ENCODE results near the gene SLC35A4.

Gene SLC35A4

DNA sequence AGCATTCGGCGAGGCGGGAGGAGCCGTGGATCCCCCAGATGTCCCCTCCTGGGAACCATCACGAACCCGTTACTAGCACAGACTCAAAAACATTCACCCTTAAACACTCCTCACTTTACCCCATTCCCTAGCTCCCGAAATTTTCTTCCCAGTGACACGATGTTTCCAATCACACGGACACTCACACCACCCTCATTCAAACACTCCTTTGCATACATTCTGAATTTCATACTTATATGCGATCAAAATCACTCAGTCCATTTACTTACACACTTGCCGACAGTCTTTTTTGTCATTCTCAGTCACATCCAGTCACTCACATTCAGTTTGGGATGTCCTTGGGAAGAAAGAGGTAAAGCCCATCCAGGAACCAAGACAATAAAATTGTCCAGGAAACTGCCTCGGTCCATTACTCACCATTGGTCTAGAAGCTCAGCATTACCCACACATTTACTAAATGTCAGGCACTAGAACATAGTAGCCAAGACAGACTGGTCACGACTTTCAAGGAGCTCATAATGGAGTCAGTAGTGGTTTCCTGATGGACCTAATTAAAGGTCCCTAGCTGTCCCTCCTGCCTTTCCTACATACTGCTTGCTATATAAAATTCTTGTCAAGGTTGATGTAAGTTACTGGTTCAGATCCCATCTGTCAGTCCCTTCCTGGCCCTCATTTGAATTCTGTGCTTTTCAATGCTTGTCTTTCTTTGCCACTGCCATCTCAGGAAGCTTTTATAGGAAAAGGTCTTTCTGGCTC lies 574 bp downstream of the SLC35A4 start:
- H3K4ac ChIP-seq (ENCODE audit: low read depth in 1 of 2, low read length in 2 of 2): peak overlapping the region; percentile 29 to 93
- H3K4me1 ChIP-seq (ENCODE audit: control insufficient read depth, insufficient read depth, low read depth, low read length): peaks cover 29% of the 10 kb centered on the region
- peak overlapping the region; percentile 23 for H4K91ac ChIP-seq (ENCODE audit: low read length)
- H2AK5ac ChIP-seq (ENCODE audit: low read length, severe bottlenecking): peak overlapping the region; percentile 33
- peak overlapping the region; percentile 66 for H4K8ac ChIP-seq (ENCODE audit: low read length)
- H2BK12ac ChIP-seq (ENCODE audit: low read length in 2 of 2): no peak overlapping the region
- H2AFZ ChIP-seq (ENCODE audit: low read depth, low read length): peak overlapping the region; percentile 46
- H3K14ac ChIP-seq (ENCODE audit: low read length in 2 of 2): peak overlapping the region in 1 of 2 experiments; percentile 79
- peak overlapping the region; percentile 69 for H3K4me2 ChIP-seq (ENCODE audit: low read length, poor library complexity, severe bottlenecking)
- peak; percentile 62 for DNase-seq
- H2BK15ac ChIP-seq (ENCODE audit: low read depth, poor library complexity, severe bottlenecking): no peak overlapping the region
- peak overlapping the region; percentile 95 for H3K9ac ChIP-seq (ENCODE audit: low read length)
- peak overlapping the region; percentile 11 for H2BK120ac ChIP-seq (ENCODE audit: low read depth, low read length)
- peak overlapping the region; percentile 77 for H3K27ac ChIP-seq (ENCODE audit: low read length, poor library complexity, severe bottlenecking)
- peak overlapping the region; percentile 68 to 88 for H3K18ac ChIP-seq (ENCODE audit: low read depth in 1 of 2, low read length in 2 of 2)
- no peak overlapping the region for H3K23ac ChIP-seq (ENCODE audit: low read length in 2 of 2)
- 13% methylated on average over 13 of the region's 13 CpGs for WGBS
- peak overlapping the region; percentile 78 to 89 for H3K4me3 ChIP-seq (ENCODE audit: insufficient read depth in 1 of 2, low read depth in 1 of 2, low read length in 2 of 2)
- H3K27me3 ChIP-seq (ENCODE audit: control insufficient read depth in 1 of 2, insufficient read depth in 1 of 2, low read length in 2 of 2): no peaks in the 10 kb centered on the region
- H3K79me1 ChIP-seq (replicated peaks; ENCODE audit: low read length, poor library complexity, severe bottlenecking): peaks cover 53% of the 10 kb centered on the region
- H2BK5ac ChIP-seq (ENCODE audit: low read depth, low read length, poor library complexity, severe bottlenecking): no peak overlapping the region
- H3K36me3 ChIP-seq (ENCODE audit: control insufficient read depth in 1 of 2, insufficient read depth in 2 of 2, low read depth in 1 of 2, low read length in 2 of 2): peaks cover 50 to 56% of the 10 kb centered on the region in 2 experiments
- no peaks in the 10 kb centered on the region for H3K9me3 ChIP-seq (ENCODE audit: control insufficient read depth, low read length)

GRCh38 chr5:140565780-140566095 lies 1.1 kb downstream of the SLC35A4 start:
- H3K14ac ChIP-seq (ENCODE audit: low read length in 2 of 2): no peak overlapping the region
- 86% methylated on average over 4 of the region's 4 CpGs for WGBS

DNA sequence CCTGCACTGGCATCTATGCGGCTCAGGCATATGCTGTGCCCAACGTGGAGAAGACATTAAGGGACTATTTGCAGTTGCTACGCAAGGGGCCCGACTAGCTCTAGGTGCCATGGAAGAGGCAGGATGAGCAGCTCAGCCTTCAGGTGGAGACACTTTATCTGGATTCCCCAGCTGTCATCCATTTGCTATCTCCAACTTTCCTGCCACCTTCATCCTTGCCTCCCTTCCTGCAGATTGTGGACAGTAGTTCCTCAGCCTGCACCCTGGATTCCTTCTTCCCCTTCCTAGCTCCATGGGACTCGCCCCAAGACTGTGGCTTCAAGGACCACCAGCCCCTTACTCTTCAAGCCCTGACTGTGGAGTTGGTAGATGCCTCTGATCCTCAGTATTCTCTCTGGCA lies 2.0 kb downstream of the SLC35A4 start:
- Histone ChIP-seq H3K4me3 (ENCODE audit: insufficient read depth in 1 of 2, low read depth in 1 of 2, low read length in 2 of 2) (no peak overlapping the region), H3K9ac (ENCODE audit: low read length) (peak overlapping the region; percentile 95), H2BK12ac (ENCODE audit: low read length in 2 of 2) (no peak overlapping the region), H4K91ac (ENCODE audit: low read length) (no peak overlapping the region), H3K18ac (ENCODE audit: low read depth in 1 of 2, low read length in 2 of 2) (no peak overlapping the region), H3K36me3 (ENCODE audit: control insufficient read depth in 1 of 2, insufficient read depth in 2 of 2, low read depth in 1 of 2, low read length in 2 of 2) (peaks cover 40 to 50% of the 10 kb centered on the region in 2 experiments), H3K4me2 (ENCODE audit: low read length, poor library complexity, severe bottlenecking) (no peak overlapping the region), H2AK5ac (ENCODE audit: low read length, severe bottlenecking) (no peak overlapping the region), H3K4ac (ENCODE audit: low read depth in 1 of 2, low read length in 2 of 2) (no peak overlapping the region), H3K9me3 (ENCODE audit: control insufficient read depth, low read length) (no peaks in the 10 kb centered on the region), H3K4me1 (ENCODE audit: control insufficient read depth, insufficient read depth, low read depth, low read length) (peaks cover 26% of the 10 kb centered on the region), H3K23ac (ENCODE audit: low read length in 2 of 2) (no peak overlapping the region), H3K79me1 (replicated peaks; ENCODE audit: low read length, poor library complexity, severe bottlenecking) (peaks cover 49% of the 10 kb centered on the region), H2BK120ac (ENCODE audit: low read depth, low read length) (no peak overlapping the region), H2BK5ac (ENCODE audit: low read depth, low read length, poor library complexity, severe bottlenecking) (no peak overlapping the region), H3K27ac (ENCODE audit: low read length, poor library complexity, severe bottlenecking) (no peak overlapping the region), H4K8ac (ENCODE audit: low read length) (no peak overlapping the region), H3K14ac (ENCODE audit: low read length in 2 of 2) (no peak overlapping the region), H2BK15ac (ENCODE audit: low read depth, poor library complexity, severe bottlenecking) (no peak overlapping the region), H2AFZ (ENCODE audit: low read depth, low read length) (no peak overlapping the region), H3K27me3 (ENCODE audit: control insufficient read depth in 1 of 2, insufficient read depth in 1 of 2, low read length in 2 of 2) (no peaks in the 10 kb centered on the region)
- DNase-seq: no peak
- 96% methylated on average over 5 of the region's 5 CpGs for WGBS

More at GRCh38 chr5:140565780-140566095, 1.1 kb downstream of the SLC35A4 start:
- H4K8ac ChIP-seq (ENCODE audit: low read length): no peak overlapping the region
- no peak overlapping the region for H2BK12ac ChIP-seq (ENCODE audit: low read length in 2 of 2)
- H3K27ac ChIP-seq (ENCODE audit: low read length, poor library complexity, severe bottlenecking): no peak overlapping the region
- peak overlapping the region; percentile 69 for H3K4me2 ChIP-seq (ENCODE audit: low read length, poor library complexity, severe bottlenecking)
- H3K79me1 ChIP-seq (replicated peaks; ENCODE audit: low read length, poor library complexity, severe bottlenecking): peaks cover 51% of the 10 kb centered on the region
- no peak overlapping the region for H4K91ac ChIP-seq (ENCODE audit: low read length)
- H3K36me3 ChIP-seq (ENCODE audit: control insufficient read depth in 1 of 2, insufficient read depth in 2 of 2, low read depth in 1 of 2, low read length in 2 of 2): peaks cover 49 to 56% of the 10 kb centered on the region in 2 experiments
- H3K4me1 ChIP-seq (ENCODE audit: control insufficient read depth, insufficient read depth, low read depth, low read length): peaks cover 26% of the 10 kb centered on the region
- H2BK120ac ChIP-seq (ENCODE audit: low read depth, low read length): no peak overlapping the region
- H3K9me3 ChIP-seq (ENCODE audit: control insufficient read depth, low read length): no peaks in the 10 kb centered on the region
- peak overlapping the region; percentile 95 for H3K9ac ChIP-seq (ENCODE audit: low read length)
- no peak overlapping the region for H3K4ac ChIP-seq (ENCODE audit: low read depth in 1 of 2, low read length in 2 of 2)
- H3K18ac ChIP-seq (ENCODE audit: low read depth in 1 of 2, low read length in 2 of 2): peak overlapping the region in 1 of 2 experiments; percentile 38
- H3K23ac ChIP-seq (ENCODE audit: low read length in 2 of 2): no peak overlapping the region
- H3K4me3 ChIP-seq (ENCODE audit: insufficient read depth in 1 of 2, low read depth in 1 of 2, low read length in 2 of 2): peak overlapping the region in 1 of 2 experiments; percentile 89
- H2AFZ ChIP-seq (ENCODE audit: low read depth, low read length): no peak overlapping the region
- no peak overlapping the region for H2BK5ac ChIP-seq (ENCODE audit: low read depth, low read length, poor library complexity, severe bottlenecking)
- peak; percentile 65 for DNase-seq
- no peak overlapping the region for H2BK15ac ChIP-seq (ENCODE audit: low read depth, poor library complexity, severe bottlenecking)
- H2AK5ac ChIP-seq (ENCODE audit: low read length, severe bottlenecking): peak overlapping the region; percentile 33
- no peaks in the 10 kb centered on the region for H3K27me3 ChIP-seq (ENCODE audit: control insufficient read depth in 1 of 2, insufficient read depth in 1 of 2, low read length in 2 of 2)

DNA sequence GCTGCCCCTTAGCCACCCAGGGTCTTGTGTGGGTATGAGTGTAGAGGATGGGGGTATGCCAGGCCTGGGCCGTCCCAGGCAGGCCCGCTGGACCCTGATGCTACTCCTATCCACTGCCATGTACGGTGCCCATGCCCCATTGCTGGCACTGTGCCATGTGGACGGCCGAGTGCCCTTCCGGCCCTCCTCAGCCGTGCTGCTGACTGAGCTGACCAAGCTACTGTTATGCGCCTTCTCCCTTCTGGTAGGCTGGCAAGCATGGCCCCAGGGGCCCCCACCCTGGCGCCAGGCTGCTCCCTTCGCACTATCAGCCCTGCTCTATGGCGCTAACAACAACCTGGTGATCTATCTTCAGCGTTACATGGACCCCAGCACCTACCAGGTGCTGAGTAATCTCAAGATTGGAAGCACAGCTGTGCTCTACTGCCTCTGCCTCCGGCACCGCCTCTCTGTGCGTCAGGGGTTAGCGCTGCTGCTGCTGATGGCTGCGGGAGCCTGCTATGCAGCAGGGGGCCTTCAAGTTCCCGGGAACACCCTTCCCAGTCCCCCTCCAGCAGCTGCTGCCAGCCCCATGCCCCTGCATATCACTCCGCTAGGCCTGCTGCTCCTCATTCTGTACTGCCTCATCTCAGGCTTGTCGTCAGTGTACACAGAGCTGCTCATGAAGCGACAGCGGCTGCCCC lies 2.6 kb downstream of the SLC35A4 start:
- H2BK120ac ChIP-seq (ENCODE audit: low read depth, low read length): no peak overlapping the region
- no peak overlapping the region for H3K14ac ChIP-seq (ENCODE audit: low read length in 2 of 2)
- H3K4me1 ChIP-seq (ENCODE audit: control insufficient read depth, insufficient read depth, low read depth, low read length): peaks cover 26% of the 10 kb centered on the region
- H3K79me1 ChIP-seq (replicated peaks; ENCODE audit: low read length, poor library complexity, severe bottlenecking): peaks cover 46% of the 10 kb centered on the region
- no peak for DNase-seq
- no peak overlapping the region for H3K4ac ChIP-seq (ENCODE audit: low read depth in 1 of 2, low read length in 2 of 2)
- H2BK5ac ChIP-seq (ENCODE audit: low read depth, low read length, poor library complexity, severe bottlenecking): no peak overlapping the region
- no peak overlapping the region for H3K18ac ChIP-seq (ENCODE audit: low read depth in 1 of 2, low read length in 2 of 2)
- H4K8ac ChIP-seq (ENCODE audit: low read length): no peak overlapping the region
- no peaks in the 10 kb centered on the region for H3K27me3 ChIP-seq (ENCODE audit: control insufficient read depth in 1 of 2, insufficient read depth in 1 of 2, low read length in 2 of 2)
- peaks cover 34 to 44% of the 10 kb centered on the region in 2 experiments for H3K36me3 ChIP-seq (ENCODE audit: control insufficient read depth in 1 of 2, insufficient read depth in 2 of 2, low read depth in 1 of 2, low read length in 2 of 2)
- H4K91ac ChIP-seq (ENCODE audit: low read length): no peak overlapping the region
- H3K27ac ChIP-seq (ENCODE audit: low read length, poor library complexity, severe bottlenecking): no peak overlapping the region
- H2BK15ac ChIP-seq (ENCODE audit: low read depth, poor library complexity, severe bottlenecking): peak overlapping the region; percentile 26
- H2AFZ ChIP-seq (ENCODE audit: low read depth, low read length): no peak overlapping the region
- H2BK12ac ChIP-seq (ENCODE audit: low read length in 2 of 2): no peak overlapping the region
- no peak overlapping the region for H3K9ac ChIP-seq (ENCODE audit: low read length)
- no peak overlapping the region for H2AK5ac ChIP-seq (ENCODE audit: low read length, severe bottlenecking)
- 97% methylated on average over 22 of the region's 22 CpGs for WGBS
- H3K4me2 ChIP-seq (ENCODE audit: low read length, poor library complexity, severe bottlenecking): no peak overlapping the region
- H3K4me3 ChIP-seq (ENCODE audit: insufficient read depth in 1 of 2, low read depth in 1 of 2, low read length in 2 of 2): no peak overlapping the region
- no peak overlapping the region for H3K23ac ChIP-seq (ENCODE audit: low read length in 2 of 2)
- H3K9me3 ChIP-seq (ENCODE audit: control insufficient read depth, low read length): no peaks in the 10 kb centered on the region

Data from mesenchymal stem cell (in vitro differentiated cells and primary cell).